Vagina (tissue), 2 donors: ENCODE measurements around the gene CNOT6.

Experiments used
- POLR2A ChIP-seq, 2 donors: fragments of 450-650 bp; IDR thresholded peaks; one replicate each; pipeline ENCODE4 v1.6.1; 2017; ENCODE audit warnings: antibody characterized with exemption in 2 of 2, mild to moderate bottlenecking in 2 of 2, moderate library complexity in 2 of 2
- TF ChIP-seq, protein P1 (sequence below), 3 experiments: fragments of 450-650 bp in 2 of 3; fragments of 200-600 bp in 1 of 3; sonication (generic) in 1 of 3; IDR thresholded peaks; one replicate each; pipeline ENCODE4 v1.5.1; 2017 to 2019; ENCODE audit warnings: antibody characterized with exemption in 3 of 3, mild to moderate bottlenecking in 2 of 3, moderate library complexity in 2 of 3

- TF ChIP-seq, protein P1, sequence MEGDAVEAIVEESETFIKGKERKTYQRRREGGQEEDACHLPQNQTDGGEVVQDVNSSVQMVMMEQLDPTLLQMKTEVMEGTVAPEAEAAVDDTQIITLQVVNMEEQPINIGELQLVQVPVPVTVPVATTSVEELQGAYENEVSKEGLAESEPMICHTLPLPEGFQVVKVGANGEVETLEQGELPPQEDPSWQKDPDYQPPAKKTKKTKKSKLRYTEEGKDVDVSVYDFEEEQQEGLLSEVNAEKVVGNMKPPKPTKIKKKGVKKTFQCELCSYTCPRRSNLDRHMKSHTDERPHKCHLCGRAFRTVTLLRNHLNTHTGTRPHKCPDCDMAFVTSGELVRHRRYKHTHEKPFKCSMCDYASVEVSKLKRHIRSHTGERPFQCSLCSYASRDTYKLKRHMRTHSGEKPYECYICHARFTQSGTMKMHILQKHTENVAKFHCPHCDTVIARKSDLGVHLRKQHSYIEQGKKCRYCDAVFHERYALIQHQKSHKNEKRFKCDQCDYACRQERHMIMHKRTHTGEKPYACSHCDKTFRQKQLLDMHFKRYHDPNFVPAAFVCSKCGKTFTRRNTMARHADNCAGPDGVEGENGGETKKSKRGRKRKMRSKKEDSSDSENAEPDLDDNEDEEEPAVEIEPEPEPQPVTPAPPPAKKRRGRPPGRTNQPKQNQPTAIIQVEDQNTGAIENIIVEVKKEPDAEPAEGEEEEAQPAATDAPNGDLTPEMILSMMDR (IDR thresholded peaks at IDR 0.05): no peak
- TF ChIP-seq POLR2A (IDR thresholded peaks at IDR 0.05): no peak
Measured at GRCh38 chr5:180623844-180624243, 129.7 kb downstream of the CNOT6 start.
